Small intestine (tissue), 7 donors: Measurements from ENCODE around the gene CCNQ. TPM values are rescaled to one million over a fixed set of nuclear protein-coding genes. Genes with fewer than 3 reads are reported as not detected.
A peak's percentile ranks its signal among the peaks of the same experiment; 100 is the strongest.

Experiments
- DNase-seq, 2 donors: peaks; one replicate each; pipeline versions ENCODE4 v3.0.0 to v3.0.0-alpha.2; 2013
- FAIRE-seq: peaks from 2 replicates; lab custom pipeline; 2012; peaks lifted over from hg19 to GRCh38; lab: Jason Lieb, UNC
- H3K27ac ChIP-seq, 3 donors: one replicate each; pipeline ENCODE4 v1.5.1; 2013; ENCODE audit warnings: low read length in 2 of 3, mild to moderate bottlenecking in 2 of 3, control low read depth in 1 of 3, inconsistent platforms in 1 of 3, low read depth in 1 of 3, moderate library complexity in 1 of 3
- H3K27me3 ChIP-seq, 3 donors: one replicate each; pipeline ENCODE4 v1.6.1; 2013; ENCODE audit warnings: low read length in 3 of 3, inconsistent platforms in 1 of 3; ENCODE audit not compliant: control insufficient read depth in 3 of 3, insufficient read depth in 3 of 3
- H3K36me3 ChIP-seq, 3 donors: one replicate each; pipeline ENCODE4 v1.6.1; 2013; ENCODE audit warnings: low read length in 3 of 3, inconsistent platforms in 1 of 3, low read depth in 1 of 3, mild to moderate bottlenecking in 1 of 3, moderate library complexity in 1 of 3; ENCODE audit not compliant: control insufficient read depth in 3 of 3, insufficient read depth in 2 of 3
- H3K4me1 ChIP-seq, 3 donors: one replicate each; pipeline ENCODE4 v1.6.1; 2013; ENCODE audit warnings: low read length in 2 of 3, inconsistent platforms in 1 of 3, low read depth in 1 of 3, mild to moderate bottlenecking in 1 of 3, moderate library complexity in 1 of 3; ENCODE audit not compliant: control insufficient read depth in 3 of 3, insufficient read depth in 2 of 3
- H3K4me3 ChIP-seq, 3 donors: one replicate each; pipeline ENCODE4 v1.5.1; 2013; ENCODE audit warnings: low read length in 3 of 3, control low read depth in 1 of 3, inconsistent platforms in 1 of 3, low read depth in 1 of 3, mild to moderate bottlenecking in 1 of 3, moderate library complexity in 1 of 3
- H3K9me3 ChIP-seq, 2 donors: one replicate each; pipeline ENCODE4 v1.6.1; 2013; ENCODE audit warnings: low read depth in 1 of 2, low read length in 1 of 2; ENCODE audit not compliant: control insufficient read depth in 2 of 2, insufficient read depth in 1 of 2
- WGBS, 3 donors: extraction: QIAGEN DNeasy Blood & Tissue Kit; methylation state at CpG; one replicate each; pipeline ENCODE4 v1.1.7; 2013; 5-methylcytosine and 5-hydroxymethylcytosine counted together
- polyA plus RNA-seq, 4 donors: library from polyadenylated mRNA; stranded (reverse) in 3 of 4; unstranded in 1 of 4; fragments of 200-250 nt in 3 of 4; fragments of 120-200 nt in 1 of 4; gene quantifications; one replicate each; pipeline versions ENCODE4 v1.2.1 to v1.2.3, GENCODE V29; 2013
- donor health status: healthy with polysubstance abuse.
- donor health status: control.
- donor health status: control.
- donor health status: Bipolar disorder and iron deficiency.
- donor health status: healthy.

The CCNQ gene
- polyA plus RNA-seq, 4 donors, result 14.9 to 41.9 (median 34.4) TPM

GRCh38 chrX:153592091-153592833 lies 6.7 kb downstream of the CCNQ start:
- Histone ChIP-seq H3K27ac (no peak overlapping the region), H3K4me3 (no peak overlapping the region), H3K36me3 (peaks cover 0 to 78% (median 2%) of the 10 kb centered on the region in 3 donors), H3K9me3 (no peaks in the 10 kb centered on the region), H3K4me1 (no peaks in the 10 kb centered on the region), H3K27me3 (no peaks in the 10 kb centered on the region)
- DNase-seq (no peak), FAIRE-seq (no peak)
- 92 to 96% (median 96%) methylated on average over 25 to 30 of the region's 30 CpGs for WGBS, 3 donors

GRCh38 chrX:153590961-153591956 lies 7.7 kb downstream of the CCNQ start:
- WGBS, 3 donors, result 44 to 75% (median 63%) methylated on average over 24 to 26 of the region's 26 CpGs
- FAIRE-seq (no peak), DNase-seq (peak; percentile 21 to 36)
- peak overlapping the region in 1 of 3 donors; percentile 44 for H3K27ac ChIP-seq
- no peaks in the 10 kb centered on the region for H3K4me1 ChIP-seq
- no peak overlapping the region for H3K4me3 ChIP-seq
- H3K27me3 ChIP-seq, result no peaks in the 10 kb centered on the region
- peaks cover 0 to 82% (median 2%) of the 10 kb centered on the region in 3 donors for H3K36me3 ChIP-seq
- no peaks in the 10 kb centered on the region for H3K9me3 ChIP-seq

- Histone ChIP-seq H3K27ac (no peak overlapping the region), H3K9me3 (no peaks in the 10 kb centered on the region), H3K4me3 (no peak overlapping the region), H3K36me3 (peaks cover 0 to 60% (median 2%) of the 10 kb centered on the region in 3 donors), H3K4me1 (no peaks in the 10 kb centered on the region), H3K27me3 (no peaks in the 10 kb centered on the region)
- FAIRE-seq (no peak), DNase-seq (no peak)
- WGBS, 3 donors, result 92 to 98% (median 97%) methylated on average over 26 to 29 of the region's 29 CpGs
These were observed 10.0 kb downstream of the CCNQ start for GRCh38 chrX:153588782-153589446.

GRCh38 chrX:153588021-153588781 lies 10.7 kb downstream of the CCNQ start:
- no peak for DNase-seq
- Histone ChIP-seq H3K27ac (no peak overlapping the region), H3K9me3 (no peaks in the 10 kb centered on the region), H3K27me3 (no peaks in the 10 kb centered on the region), H3K36me3 (peaks cover 0 to 53% (median 2%) of the 10 kb centered on the region in 3 donors), H3K4me3 (no peak overlapping the region), H3K4me1 (no peaks in the 10 kb centered on the region)
- WGBS, 3 donors, result 85 to 92% (median 91%) methylated on average over 18 of the region's 18 CpGs
- FAIRE-seq, result no peak

GRCh38 chrX:153587342-153587741 lies 11.6 kb downstream of the CCNQ start:
- Histone ChIP-seq H3K36me3 (peaks cover 0 to 45% (median under 1%) of the 10 kb centered on the region in 3 donors), H3K9me3 (no peaks in the 10 kb centered on the region), H3K4me1 (no peaks in the 10 kb centered on the region), H3K4me3 (no peak overlapping the region), H3K27ac (no peak overlapping the region), H3K27me3 (no peaks in the 10 kb centered on the region)
- no peak for FAIRE-seq
- DNase-seq, result no peak
- WGBS, 3 donors, result 92 to 97% (median 95%) methylated on average over 10 of the region's 10 CpGs

- no peak overlapping the region for H3K27ac ChIP-seq
- no peaks in the 10 kb centered on the region for H3K4me1 ChIP-seq
- WGBS, 3 donors, result 82 to 88% (median 85%) methylated on average over 4 of the region's 4 CpGs
- DNase-seq (no peak), FAIRE-seq (no peak)
- no peaks in the 10 kb centered on the region for H3K9me3 ChIP-seq
- H3K36me3 ChIP-seq, result peaks cover 0 to 30% (median 0%) of the 10 kb centered on the region in 3 donors
- no peaks in the 10 kb centered on the region for H3K27me3 ChIP-seq
- H3K4me3 ChIP-seq, result no peak overlapping the region
These were observed 13.1 kb downstream of the CCNQ start for GRCh38 chrX:153585827-153586226.

- WGBS, 3 donors, result 66 to 76% (median 72%) methylated on average over 2 of the region's 2 CpGs
- Histone ChIP-seq H3K9me3 (no peaks in the 10 kb centered on the region), H3K36me3 (peaks cover 0 to 16% (median 0%) of the 10 kb centered on the region in 3 donors), H3K4me3 (no peak overlapping the region), H3K4me1 (no peaks in the 10 kb centered on the region), H3K27me3 (no peaks in the 10 kb centered on the region), H3K27ac (no peak overlapping the region)
- no peak for DNase-seq
- FAIRE-seq, result no peak
These were observed 15.5 kb downstream of the CCNQ start for GRCh38 chrX:153583433-153583832.
